GM04503 (cell line): Measurements from ENCODE around the gene SUPT16H.
"Not testable (repeated sequence)": the region's sequence is repeated elsewhere in the genome, so short reads cannot be mapped to it uniquely, and the experiment has no call there.

Experiments used
- DNase-seq: peaks from one replicate; pipeline ENCODE4 v3.0.0-alpha.2; 2012; ENCODE audit warnings: low read depth

SUPT16H gene

DNA sequence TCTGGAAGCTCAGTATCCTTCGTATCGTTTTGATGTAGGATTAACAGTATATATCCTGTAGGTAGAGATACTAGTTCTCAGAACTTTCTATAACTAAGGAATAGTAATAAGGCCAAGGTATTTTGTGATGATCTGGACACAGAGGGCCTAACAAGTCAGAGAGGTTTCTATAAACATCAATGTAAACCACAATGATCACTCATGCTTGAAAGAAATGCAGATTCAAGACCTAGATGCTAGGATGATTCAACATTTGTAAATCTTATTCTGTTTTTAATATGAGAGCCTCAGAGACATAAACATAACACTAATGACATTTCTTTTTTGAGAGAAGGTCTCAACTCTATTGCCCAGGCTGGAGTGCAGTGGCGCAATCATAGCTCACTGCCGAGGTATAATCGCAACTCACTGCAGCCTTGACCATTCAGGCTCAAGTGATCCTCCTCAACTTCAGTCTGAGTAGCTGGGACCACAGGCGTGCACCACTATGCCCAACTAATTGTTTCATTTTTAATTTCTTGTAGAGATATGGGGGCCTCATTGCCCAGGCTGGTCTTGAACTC, 16.2 kb downstream of the SUPT16H start:
- DNase-seq = no peak

GRCh38 chr14:21356511-21356910, 27.3 kb downstream of the SUPT16H start:
- DNase-seq = no peak

GRCh38 chr14:21352587-21352986, 31.2 kb downstream of the SUPT16H start:
- no peak for DNase-seq

- DNase-seq = no peak
Measured at GRCh38 chr14:21350539-21350938, 33.3 kb downstream of the SUPT16H start.

DNA sequence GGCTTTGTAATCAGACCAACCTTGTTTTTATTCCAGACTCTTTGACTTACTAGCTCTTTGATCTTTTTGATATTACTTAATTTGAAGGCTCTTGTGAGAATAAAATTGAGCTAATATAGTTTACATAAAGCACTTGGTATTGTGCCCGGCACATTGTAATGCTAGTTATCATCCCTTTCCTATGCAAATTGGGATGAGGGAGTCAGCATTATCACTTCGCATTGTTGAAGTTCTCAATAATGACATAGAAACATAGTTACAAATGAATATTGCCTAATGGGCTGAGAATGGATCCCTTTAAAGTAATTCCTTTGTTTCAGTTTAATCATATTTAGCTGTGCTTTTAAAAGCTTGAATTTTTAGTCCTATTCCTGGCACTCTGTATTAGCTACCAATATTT, 36.6 kb downstream of the SUPT16H start:
- no peak for DNase-seq

GRCh38 chr14:21346532-21347135, 37.2 kb downstream of the SUPT16H start:
- peak; percentile 14 for DNase-seq

DNA sequence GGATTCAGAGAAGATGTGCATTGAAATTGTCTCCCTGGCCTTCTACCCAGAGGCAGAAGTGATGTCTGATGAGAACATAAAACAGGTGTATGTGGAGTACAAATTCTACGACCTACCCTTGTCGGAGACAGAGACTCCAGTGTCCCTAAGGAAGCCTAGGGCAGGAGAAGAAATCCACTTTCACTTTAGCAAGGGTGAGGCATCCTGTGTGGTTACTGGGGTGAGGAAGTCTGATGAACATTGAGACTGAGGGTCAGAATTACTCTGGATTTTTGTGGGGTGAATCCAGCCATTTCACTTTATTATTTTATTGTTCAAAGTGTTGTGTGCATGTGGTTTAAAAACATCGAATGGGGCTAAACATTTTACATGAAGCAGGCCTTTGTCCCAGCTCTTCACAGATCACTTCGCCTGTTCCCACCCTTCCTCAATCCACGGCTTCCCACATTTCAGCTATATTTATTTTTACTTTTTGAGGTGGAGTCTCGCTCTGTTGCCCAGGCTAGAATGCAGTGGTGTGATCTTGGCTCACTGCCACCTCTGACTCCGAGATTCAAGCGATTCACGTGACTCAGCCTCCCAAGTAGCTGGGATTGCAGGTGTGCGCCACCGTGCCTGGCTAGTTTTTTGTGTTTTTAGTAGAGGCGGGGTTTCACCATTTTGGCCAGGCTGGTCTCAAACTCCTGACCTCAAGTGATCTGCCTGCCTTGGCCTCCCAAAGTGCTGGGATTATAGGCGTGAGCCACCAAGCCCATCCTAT, 40.6 kb downstream of the SUPT16H start:
- no peak for DNase-seq

DNA sequence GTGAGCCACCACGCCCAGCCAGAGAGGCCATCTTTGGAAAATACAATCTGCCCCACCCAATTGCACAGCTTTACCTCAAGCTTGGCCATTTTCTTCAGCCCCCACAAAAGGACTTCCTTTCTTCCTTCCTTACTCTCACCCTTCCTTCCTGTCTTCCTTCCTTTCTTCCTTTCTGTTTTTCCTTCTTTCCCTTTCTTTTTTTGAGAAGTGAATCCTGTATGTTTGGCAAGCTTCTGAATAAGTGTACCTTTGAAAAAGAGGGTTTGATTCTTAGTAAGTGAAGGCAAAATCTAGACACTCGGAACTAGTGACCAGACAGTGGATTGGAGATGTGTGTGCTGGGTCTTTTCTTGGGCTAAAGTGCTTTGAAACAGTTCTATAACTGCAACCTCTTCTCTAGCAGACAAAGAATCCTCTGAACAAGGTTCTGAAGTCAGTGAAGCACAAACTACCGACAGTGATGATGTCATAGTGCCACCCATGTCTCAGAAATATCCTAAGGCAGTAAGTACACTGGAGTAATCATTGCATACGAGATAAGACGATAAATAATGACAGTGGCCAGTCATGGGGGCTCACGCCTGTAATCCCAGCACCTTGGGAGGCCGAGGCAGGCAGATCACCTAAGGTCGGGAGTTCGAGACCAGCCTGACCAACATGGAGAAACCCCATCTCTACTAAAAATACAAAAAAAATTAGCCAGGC, 49.5 kb downstream of the SUPT16H start:
- DNase-seq = no peak

DNA sequence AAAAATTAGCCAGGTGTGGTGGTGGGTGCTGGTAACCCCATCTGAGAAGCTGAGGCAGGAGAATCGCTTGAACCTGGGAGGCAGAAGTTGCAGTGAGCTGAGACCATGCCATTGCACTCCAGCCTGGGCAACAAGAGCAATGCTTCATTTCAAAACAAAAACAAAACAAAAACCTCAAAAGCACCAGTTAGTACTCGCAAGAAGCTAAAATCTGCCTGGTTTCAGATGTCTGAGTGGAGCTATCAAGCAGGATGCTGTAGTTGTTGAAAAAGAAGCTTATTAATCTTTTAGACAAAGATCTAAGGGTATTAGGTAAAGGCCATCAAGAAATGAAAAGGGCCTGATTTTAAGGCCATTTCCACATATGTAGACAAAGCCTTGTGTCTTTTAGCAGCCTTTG, 50.9 kb downstream of the SUPT16H start:
- DNase-seq = no peak

DNA sequence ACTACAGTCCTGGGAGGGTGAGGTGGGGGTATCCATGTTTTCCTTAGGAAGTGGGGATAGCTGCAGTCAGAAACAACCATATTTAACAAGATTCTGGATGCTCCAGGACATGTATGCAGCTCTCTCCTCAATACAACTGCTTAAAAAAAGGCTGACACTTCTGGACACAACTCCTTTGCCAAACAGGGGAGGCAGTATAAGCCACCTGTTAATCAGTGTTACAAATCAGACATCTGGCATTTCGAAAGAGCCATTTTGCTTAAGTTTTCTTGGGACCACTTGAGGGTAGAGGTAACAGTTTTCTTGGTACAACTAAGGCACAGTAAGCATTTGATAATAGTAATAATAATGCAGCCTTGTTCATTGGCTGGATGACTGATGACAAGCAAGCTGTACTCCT, 56.8 kb downstream of the SUPT16H start:
- DNase-seq = no peak

DNA sequence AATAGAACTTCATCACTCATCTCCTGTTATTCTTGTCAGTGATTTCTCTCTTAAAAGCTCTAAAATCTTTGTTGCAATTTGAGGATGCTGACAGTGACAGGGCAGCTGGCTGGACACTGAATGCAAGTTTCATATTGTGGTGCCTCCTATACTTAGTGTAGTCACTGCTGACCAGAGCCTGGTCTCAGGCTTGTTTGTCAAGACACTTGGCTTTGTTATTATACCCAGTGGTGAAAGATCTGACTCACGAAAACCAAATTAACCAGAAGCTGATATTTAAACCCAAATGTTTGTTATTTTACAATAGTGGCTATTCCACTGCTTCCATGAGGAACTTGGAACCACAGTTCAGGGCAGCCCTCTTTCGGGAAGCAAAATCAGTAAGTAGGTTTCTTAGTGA, 61.1 kb downstream of the SUPT16H start:
- DNase-seq = no peak

DNA sequence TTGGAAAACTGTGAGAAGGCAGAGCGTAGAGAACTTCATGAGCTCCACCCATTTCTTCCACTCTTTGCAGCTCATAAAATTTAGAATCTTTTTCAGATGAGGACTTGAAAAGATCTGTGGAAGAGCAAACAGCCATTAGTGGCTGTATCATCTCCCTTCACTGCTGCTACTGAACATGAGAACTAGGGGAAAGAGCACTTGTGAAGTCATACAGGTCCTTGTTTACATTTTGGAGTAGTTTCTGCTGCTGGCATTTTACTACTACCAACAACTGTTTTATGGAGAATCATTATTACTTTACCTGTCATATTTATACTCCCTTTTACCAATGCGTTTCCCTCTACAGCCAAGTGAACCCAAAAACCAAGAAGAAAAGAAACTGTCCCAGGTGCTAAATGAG, 62.9 kb downstream of the SUPT16H start:
- DNase-seq = no peak

- DNase-seq = no peak
Measured at GRCh38 chr14:21317398-21317797, 66.4 kb downstream of the SUPT16H start.

GRCh38 chr14:21313512-21313911, 70.3 kb downstream of the SUPT16H start:
- DNase-seq = no peak

DNA sequence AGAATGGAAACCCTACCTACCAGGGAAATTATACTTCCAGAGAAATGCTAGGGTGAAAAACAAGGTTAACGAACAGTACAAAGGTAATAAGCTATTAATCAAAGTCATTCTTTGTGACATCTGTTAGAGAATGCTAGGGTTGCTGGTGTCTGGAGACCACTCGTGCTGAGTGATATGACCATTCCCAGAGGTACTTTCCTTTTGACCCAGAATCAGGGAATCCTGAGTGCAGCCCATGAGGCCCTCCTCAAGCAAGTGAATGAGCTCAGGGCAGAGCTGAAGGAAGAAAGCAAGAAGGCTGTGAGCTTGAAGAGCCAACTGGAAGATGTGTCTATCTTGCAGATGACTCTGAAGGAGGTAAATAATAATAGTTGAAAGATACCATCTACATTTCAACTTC, 72.2 kb downstream of the SUPT16H start:
- no peak for DNase-seq

GRCh38 chr14:21309956-21310355, 73.9 kb downstream of the SUPT16H start:
- no peak for DNase-seq

DNA sequence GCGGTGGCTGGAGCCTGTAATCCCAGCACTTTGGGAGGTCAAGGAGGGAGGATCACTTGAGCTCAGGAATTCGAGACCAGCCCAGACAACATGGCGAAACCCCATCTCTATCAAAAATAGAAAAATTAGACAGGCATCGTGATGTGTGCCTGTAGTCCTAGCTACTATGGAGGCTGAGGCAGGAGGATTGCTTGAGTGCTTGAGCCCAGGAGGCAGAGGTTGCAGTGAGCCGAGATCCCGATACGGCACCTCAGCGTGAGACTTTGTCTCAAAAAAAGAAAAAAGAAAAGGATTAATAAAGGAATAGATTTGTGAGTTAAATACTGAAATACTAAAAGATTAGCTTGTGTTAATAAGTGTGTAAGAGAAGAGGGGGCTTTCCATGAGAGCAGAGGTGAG, 74.6 kb downstream of the SUPT16H start:
- no peak for DNase-seq

DNA sequence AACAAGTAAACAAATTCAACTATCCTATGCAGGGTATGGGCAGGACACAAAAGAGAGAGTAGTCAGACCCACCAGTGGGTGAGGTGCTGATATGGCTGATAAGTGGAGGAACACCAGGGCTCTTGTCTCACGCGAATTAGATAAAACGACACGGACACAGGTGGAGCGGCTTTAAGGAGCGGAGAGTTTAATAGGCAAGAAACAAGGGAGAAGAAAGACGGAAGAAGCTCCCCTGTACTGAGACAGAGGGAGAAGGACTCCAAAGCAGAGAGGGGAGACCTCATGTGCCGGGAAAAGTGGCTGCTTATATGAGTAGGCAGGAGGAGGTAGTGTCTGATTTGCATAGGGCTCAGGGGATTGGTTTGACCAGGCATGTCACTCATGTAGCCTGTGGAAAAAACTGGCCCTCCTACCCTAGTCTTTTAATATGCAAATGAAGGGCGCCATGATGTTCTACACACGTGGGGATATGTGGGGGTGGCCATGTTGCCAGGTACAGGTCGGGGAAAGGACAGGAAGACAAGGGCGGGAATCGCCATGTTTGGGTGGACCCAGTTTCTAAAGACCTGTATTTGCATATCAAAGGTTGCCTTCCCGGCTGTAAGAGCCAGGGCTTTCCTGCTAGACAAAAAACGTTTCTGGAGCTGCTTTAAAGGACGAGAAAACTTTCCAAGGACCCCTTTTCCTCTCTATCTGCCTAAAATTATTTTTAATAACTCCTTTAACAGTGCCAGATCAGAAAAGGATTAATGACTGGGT, 75.2 kb downstream of the SUPT16H start:
- no peak for DNase-seq

GRCh38 chr14:21308132-21308478, 75.7 kb downstream of the SUPT16H start:
- DNase-seq = no peak

DNA sequence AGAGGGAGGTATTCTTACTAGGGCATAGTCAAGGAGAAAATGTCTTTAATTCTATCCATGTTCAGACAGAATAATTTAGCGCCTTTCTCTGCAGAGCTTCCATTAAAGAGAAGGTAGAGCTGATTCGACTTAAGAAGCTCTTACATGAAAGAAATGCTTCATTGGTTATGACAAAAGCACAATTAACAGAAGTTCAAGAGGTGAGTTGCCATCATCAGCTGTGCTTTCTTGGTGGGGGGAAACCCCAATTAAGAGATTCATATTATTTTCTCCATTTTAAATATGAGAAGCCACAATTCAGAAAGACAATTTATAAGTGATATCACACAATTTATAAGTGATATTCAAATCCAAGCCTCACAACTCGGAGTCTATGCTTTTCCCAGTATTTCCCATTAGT, 76.2 kb downstream of the SUPT16H start:
- no peak for DNase-seq

- DNase-seq = not testable (repeated sequence)
Measured at GRCh38 chr14:21302836-21303140, 81.0 kb downstream of the SUPT16H start.

DNA sequence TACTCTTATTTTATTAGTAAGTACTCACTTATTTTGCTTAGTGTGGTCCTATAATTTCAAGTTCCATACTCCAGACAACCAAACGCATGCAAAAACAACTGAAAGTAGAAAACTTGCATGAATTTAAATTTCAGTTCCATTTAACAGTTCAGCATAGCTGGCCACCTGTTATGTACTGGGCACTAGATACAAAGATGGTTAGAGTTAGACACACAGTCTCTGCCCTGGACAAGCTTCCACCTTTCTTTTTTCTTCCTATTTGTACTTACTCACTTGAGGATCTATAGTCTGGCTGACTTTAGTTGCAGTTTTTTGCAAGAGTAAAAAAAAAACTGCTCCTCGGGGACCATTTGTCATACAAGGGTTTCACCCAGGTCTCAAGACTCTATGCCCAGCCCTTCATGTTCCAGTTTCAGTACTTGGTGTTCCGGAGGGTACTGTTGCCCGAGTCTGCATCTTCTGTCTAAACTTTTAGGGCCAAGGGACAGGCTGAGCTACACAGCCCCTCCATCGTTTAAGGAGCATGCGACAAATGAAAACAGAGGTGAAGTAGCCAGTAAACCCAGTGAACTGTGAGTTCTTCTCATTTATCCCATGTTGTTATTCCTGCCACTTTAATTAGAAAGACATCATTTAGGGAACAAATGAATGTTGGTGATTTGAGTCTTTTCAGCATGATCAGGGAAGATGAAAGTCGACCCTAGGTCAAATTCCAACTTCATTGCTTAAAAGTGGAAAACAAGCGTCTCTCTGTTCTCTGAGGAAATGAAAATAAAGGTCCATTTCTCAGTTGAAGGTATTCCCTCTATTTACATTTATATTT, 81.6 kb downstream of the SUPT16H start:
- DNase-seq = no peak
